Fibroblast of skin of abdomen (primary cell): Measurements from ENCODE around the gene XCL1.
A peak's percentile ranks its signal among the peaks of the same experiment; 100 is the strongest.
"Not testable (repeated sequence)": the region's sequence is repeated elsewhere in the genome, so short reads cannot be mapped to it uniquely, and the experiment has no call there.

Source experiments
- DNase-seq: peaks from one replicate; pipeline ENCODE4 v3.0.0-alpha.2; 2013

The XCL1 gene

DNA sequence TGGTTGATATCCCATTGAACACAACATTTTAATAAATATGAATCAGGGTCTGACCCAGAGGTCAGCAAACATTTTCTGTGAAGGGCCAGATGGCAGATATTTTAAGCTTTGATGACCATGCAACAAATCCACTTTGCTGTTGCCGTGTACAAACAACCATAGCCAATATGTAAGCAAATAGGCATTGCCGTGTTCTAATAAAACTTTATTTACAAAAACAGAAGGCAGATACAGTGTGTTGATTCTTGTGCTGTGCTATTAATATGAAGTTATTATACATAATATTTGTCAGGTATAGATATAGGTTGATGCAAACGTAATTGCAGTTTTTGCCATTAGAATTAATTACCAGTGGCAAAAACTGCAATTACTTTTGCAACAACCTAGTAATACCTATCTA lies 8.8 kb upstream of the XCL1 start:
- no peak for DNase-seq

DNA sequence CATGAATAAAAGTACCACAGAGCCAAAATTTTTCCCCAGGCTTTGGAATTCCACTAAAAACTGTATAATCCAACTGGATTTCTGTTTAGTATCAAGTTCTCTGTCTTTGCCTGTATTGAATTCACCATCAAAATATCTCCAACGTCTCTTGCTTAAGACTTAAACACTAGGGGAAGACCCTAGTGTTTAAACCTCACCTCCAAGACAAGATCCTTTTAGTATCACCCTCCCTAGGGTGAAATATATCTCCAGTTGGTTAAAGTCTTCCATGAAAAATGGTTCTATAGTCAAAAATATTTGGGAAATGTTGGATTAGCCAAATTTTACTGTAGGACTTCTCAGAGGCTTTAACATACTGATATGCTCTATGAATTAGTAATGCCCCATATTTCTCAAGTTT lies 8.1 kb upstream of the XCL1 start:
- no peak for DNase-seq

DNA sequence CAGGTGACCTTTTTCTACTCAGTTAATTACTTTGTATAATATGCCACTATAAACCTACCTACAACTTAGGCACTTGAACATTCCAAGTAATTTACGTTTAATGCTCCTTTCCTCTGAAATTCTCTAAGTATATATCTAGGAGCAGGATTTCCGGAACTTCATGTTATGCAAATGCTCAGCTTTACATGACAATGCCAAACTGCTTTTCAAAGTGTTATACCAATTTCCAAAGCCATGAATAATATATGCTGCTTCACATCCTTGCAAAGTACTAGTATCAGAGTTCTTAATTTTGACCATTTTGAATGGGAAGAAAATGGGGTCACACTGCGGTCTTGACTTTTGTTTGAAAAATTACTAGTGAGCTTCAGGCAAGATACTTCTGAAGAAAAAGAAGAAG lies 5.8 kb upstream of the XCL1 start:
- no peak for DNase-seq

DNA sequence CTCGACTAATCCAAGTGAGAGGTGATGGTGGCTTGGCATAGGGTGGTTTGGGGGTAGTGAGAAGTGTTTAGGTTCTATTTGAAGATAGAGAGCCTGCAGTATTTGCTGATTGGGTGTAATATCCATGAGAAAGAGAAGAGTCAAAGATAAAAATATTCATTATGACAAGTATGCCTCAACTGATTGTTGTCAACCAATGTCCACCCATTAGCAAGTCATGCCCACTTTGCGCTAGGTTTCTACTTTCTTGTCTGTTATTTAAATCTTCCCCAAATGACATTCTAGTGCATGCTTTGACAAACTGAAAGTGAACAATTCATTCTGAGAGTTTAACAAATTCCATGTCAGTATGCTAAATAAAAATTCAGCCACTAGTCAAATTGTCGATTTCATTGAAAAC lies 3.8 kb upstream of the XCL1 start:
- DNase-seq, result no peak

DNA sequence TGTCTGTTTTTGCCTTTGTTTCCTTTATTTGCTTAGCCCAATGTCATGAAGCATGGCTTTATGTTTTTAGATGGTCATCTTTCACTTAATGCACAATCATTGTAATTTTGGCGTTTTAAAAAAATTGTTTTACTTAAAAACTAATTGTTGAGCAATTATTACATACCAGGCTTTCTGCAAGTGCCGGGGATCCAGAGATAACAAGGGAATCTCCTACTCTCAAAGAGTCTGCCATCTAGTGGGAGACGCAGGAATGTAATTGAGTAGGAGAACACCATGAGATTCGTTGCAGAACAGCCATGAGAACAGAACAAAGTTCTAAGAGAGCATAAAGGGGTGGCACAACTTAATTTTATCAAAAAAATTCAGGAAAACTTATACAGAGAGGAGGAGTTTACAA lies 2.2 kb upstream of the XCL1 start:
- DNase-seq, result peak; percentile 57

DNA sequence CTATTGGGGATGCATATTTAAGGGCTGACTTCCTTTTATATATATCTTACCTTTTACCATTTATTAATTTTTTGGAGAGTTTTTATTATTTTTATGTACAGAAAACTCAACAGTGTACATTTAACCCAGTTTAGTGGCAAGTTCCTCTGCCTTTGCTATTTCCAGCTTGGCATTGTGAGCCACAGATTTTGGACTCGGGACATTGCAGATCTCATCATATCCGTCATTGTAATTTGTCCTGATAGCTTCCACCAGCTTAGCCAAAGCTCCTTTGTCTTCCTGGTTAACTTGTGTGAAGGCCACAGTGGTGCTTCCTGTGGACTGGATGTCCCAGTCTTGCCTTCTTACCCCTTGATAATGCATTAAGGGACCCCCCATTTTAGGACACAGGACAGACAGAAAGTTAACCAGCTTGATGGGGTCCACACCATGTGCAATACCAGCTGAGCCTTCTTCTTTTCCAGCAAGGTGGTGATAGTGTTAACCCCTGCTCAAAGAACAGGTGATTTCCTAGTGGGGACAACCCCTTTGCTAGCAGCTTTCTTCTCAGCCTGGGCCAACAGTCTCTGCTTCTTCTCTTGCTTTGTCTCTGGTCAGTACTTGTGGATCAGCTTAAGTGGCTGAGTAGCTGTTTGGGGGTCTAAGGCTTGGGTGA lies 2.3 kb downstream of the XCL1 start:
- not testable (repeated sequence) for DNase-seq

DNA sequence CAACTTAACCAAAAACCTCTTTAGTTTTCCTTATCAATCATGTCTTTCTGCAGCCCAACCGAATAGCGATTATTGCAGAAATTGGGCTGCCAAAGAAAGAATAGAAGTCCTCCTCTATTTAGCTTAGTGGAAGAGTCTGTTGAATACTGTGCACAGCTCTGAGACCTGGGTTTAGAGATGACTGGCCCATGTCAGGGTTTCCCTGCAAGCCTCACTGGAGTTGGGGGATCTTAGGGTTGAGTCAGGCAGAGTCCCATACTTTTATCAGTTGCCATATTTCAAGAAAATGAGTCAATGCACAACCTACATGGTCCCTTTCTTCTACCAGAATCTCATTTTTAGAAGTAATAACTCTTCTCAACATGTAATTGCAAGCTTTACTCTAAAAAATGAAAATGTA lies 3.9 kb downstream of the XCL1 start:
- DNase-seq, result not testable (repeated sequence)

DNA sequence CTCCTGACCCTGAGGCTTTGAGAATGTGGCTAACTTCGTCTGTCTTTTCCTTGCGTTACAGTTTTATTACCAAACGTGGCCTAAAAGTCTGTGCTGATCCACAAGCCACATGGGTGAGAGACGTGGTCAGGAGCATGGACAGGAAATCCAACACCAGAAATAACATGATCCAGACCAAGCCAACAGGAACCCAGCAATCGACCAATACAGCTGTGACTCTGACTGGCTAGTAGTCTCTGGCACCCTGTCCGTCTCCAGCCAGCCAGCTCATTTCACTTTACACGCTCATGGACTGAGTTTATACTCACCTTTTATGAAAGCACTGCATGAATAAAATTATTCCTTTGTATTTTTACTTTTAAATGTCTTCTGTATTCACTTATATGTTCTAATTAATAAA lies 4.6 kb downstream of the XCL1 start:
- DNase-seq, result not testable (repeated sequence)

DNA sequence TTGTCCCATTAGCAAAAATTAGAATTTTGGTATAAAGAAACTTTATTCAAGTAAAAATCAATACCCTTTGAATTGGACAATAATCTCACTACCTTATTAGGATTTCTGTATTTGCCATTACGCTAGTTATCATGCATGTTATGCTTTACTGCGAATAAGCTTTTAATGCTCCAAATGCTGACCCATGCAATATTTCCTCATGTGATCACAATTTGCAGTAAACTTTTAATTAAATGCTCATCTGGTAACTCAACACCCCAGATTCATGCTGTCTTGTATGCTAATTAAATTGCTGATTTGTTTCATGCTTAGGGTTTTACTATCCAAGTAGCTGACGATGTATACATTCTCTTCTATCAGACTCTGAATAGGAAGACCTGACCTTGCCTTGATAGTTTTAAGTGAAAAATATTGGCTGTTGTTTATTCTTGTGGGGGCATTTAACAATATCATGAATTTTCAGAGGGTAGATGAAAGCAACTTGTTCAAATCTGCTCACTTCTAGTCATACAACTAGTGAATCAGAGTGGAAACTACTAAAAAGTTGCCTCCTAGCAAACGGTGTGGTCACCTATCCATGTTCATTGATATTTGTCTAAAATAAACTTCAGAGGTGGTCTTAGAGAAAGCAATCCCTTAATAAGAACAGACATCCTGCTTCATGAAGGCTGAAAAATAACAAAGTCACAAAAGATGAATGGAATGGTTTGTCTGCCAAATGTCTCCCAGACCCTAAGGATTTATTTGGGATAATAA lies 5.6 kb downstream of the XCL1 start:
- no peak for DNase-seq

DNA sequence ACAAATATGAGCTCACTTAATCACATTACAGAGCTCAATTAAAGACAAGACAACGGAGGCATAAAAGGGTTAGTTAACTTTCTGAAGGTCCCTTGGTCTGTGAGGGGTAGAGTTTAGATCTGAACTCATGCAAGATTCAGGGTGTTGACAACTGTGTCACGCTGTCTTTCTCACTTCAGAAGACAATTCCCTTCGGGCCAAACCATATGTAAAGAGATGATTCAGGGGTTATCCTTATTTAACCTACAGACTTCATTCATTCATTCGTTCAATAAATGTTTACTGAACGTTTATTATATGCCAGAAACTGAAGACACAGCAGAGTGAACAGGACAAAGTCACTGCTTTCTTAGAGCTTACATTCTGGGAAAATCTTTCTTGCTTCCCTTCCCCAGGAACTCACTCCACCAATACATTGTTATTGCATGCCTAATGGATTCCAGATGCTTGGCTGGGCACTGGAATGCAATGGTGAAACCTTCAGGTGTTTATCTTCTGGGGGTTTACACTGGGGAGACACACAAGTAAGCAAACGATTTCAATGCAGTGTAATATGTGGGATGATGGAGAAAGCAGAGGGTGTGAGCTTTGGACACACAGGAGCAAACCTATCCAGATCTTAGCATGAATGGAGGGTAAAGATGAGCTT lies 6.4 kb downstream of the XCL1 start:
- peak; percentile 79 for DNase-seq

DNA sequence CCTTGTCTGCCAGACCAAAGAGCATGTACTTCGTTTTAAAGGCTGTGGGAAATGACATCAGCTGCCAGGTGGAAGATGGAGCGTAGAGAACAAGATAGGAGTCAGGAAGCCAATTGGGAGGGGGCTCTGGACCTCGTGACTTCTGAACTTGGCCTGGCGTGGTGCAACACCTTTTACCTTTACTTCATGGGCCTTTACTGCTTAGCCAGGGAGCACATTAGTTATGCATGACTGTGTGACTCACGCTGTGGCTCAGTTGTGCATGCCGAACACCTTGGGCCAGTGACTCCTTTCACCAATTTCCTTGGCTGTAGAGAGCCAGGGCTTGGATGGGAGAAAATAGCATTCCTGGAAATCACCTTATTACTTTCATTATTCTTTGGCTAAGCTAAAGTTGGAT lies 7.2 kb downstream of the XCL1 start:
- DNase-seq, result no peak

DNA sequence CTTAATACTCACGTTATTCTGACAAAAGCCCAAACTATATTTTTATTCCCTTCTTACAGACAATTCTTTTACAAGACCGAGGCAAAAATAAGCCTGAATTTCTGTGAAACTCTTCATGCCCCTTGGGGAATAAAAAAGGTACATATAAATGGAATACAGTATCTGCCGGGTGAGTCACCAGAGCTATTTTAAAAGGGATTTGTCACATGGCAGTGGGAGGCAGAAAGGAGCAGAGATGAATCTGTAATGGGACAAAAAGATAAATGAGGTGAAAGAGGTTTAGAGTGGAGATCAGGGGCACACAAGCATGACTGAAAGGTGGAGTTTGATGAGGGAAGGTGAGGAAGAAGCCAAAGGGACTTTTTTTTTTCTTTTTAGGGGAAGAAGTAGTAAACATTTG lies 8.8 kb downstream of the XCL1 start:
- DNase-seq, result peak; percentile 39

DNA sequence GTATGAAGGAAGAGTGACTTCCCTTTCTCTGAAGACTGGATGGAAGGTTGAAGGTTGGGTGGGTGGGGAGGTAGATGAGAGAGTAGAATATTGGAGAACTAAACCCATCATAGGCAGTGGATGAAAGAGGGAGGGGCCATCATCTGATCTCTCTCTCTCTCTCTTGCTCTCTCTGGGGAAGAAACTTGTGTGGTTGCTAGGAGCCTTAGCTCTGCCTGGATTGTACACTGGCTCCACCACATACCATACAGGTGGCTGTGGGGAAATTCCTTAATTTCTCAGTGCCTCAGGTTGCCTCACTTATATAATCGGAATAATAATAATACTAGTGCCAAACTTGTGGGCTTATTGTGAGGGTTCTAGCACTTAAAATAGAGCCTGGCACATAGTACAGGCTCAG lies 9.5 kb downstream of the XCL1 start:
- DNase-seq, result no peak

DNA sequence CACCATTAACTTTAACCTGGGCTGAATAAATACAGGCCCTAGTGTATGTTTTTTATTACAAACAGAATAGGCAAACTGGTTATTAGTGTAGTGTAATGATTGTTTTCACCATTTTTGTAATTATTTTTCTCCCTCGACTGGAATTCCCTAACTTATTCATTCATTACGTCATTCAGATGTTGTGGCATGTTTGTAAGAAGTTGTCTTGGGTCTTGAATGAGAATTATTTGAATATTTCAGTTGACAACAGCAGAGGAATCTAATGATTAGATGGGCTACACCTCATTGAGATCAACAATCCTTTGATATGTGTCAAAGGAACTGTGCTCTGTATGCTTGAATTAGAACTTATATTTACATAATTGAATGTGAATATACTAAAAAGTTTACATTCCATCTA lies 12.8 kb downstream of the XCL1 start:
- no peak for DNase-seq

DNA sequence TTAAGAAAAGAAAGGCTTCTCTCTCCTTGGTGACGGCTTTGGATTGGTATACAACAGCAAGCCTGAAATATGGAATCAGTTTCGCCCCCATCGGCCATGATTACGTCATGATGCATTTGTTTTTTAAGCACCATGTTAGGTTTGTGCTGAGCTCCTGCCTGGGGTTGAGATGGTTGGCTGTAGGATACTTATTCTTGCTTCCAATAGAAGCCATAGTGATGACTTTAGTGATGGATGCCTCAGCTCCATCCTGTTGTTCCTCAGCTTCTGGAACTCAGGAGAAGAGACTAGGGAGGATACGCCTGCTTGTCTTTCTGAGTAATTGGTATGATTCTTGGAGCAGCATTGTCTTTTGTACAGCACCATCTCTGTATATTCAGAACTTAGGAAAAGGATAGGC lies 14.7 kb downstream of the XCL1 start:
- no peak for DNase-seq

DNA sequence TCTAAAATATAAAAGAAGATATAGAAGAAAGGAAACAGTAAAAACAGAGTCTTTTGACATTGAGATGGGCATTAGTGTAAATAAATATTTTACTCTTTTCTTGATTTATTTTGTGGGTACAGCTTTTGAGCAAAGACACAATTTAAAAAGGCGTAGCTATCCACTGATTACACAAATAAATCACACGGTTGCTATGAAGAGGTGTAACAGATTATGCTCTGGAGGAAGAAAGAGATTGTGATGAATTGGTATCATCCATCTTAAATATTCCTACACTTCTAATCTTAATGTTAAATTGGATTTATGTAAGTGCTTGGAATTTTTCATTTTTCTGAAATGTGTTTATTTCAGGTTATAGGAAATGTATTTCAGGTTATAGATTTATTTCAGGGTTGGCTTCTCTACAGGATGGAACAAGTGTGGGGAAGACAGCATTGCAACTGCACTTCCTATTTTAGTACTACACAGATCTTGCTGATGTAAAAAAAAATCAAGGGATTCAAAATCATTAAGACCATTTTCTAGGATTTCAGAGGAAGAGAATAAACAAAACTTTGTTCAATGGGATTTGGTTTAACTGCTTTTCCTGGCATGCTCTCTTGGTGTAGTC lies 15.3 kb downstream of the XCL1 start:
- no peak for DNase-seq

DNA sequence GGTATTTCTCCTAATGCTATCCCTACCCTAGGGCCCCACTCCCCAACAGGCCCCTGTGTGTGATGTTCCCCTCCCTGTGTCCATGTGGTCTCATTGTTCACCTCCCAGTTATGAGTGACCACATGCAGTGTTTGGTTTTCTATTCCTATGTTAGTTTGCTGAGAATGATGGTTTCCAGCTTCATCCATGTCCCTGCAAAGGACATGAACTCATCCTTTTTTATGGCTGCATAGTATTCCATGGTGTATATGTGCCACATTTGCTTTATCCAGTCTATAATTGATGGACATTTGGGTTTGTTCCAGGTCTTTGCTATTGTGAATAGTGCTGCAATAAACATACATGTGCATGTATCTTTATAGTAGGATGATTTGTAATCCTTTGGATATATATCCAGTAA lies 19.0 kb downstream of the XCL1 start:
- not testable (repeated sequence) for DNase-seq

DNA sequence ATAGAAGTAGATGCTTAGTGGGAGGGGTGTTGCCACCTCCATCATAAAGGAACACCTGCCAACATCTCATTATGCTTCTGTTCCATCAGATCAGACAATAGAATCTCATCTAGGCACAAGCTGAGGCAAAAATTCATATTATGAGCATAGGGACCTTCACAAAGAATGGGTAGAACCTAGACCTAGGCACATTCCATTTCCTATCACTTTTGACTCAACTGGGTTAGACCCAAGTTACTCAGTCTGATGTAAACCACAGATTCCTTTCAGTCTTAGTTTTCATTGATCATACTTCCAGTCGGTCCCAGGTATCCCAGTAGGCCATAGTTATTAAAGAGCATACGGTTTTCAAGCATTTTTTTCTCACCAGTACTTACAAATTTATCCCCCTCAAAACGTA lies 21.7 kb downstream of the XCL1 start:
- DNase-seq, result no peak

DNA sequence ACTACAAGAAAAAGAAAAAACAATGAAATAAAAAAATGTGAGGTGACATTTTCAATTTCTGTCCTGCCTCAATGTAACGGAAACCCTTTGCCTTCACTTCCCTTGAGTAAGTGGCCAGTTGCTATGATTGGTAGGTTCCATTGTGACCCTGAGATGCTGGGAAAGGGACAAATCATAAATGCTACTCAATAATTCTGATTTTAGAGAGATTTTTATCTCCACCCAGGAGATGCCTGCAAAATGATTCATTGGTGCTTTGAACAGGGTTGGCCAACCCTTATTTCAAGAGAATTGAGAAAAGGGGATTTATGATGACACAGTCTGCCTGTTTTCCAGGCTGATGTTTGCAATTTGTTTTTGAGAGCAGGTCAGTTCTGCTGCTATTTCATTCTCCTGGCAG lies 22.5 kb downstream of the XCL1 start:
- no peak for DNase-seq

DNA sequence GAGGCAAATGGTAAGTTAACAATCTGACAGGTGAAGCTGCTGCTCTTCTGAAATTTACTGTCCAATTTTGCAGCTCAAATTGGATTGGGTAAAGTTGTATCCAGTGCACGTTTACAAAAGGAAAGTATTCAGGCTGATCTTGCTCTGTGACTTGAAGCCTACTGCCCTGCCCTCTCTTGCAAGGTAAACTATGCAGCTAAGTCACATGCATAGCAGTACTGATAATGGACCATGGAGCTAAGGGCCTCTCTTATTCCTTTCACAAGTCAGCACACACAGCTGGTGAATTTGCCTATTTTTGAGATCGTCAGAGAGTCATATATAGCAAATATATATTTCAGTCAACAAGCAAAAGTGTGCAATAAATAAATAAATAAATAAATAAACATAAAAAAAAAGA lies 23.2 kb downstream of the XCL1 start:
- no peak for DNase-seq

DNA sequence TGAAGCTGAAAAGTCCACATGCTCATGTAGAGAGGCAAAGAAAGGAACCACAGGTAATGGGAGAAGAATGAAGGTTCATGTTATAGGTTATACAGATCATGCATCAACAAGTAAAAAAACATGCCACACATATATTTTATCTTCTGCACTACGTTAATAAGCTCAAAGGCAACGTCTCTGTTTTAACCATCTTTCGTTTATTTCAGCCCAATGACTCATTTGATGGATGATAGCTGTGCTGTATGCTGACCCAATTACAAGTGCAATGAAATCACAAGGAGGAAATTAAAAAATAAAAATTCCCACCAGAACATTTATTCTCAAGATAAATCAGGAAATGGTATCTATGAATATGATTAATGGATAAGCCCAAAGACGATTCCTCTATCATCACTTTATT lies 24.6 kb downstream of the XCL1 start:
- DNase-seq, result no peak

DNA sequence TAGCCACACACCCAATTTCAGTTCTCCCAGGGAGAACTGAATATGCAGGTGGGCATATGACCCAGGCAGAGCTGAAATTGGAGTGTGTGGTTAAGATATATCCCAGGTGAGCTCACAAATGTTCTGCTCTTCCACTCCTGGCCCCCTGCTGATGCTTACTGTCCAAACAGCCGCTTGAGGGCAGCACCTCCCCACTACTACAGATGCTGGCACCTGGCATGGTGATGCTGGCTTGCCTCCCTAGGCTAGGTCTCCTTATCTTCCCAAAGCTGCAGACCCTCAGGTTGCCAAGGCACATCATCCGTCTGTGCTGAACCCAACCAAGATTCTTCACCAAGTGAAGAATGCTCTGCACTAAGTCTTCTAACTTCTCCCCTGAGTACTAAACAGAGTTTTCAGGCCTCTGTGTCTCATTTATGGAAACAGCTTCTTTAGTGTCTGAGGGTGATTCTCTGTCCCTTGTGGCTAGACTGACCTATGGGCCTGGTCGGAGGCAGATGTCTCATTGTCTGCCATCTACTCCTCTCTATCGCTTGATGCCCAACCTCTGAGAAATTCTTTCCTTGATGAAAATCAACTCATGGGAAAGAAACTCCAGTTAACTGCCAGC lies 27.2 kb downstream of the XCL1 start:
- DNase-seq, result peak; percentile 67

DNA sequence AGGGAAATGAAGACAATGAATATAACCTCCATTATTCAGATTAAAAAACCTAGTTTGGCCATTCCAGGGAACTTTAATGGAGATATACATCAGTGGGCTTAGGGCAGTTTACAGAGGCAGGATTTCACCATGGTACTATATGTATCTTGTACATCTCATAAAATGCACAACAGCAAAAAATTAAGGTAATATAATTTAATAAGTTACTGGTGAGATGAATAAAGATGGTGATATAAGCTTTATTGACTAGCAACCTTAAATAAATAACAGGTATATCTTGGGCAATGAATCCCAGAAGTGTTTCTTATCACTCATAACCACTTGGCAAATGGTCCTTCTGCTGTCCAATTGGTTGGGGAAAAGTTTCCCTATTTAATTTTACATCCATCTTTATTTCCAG lies 29.0 kb downstream of the XCL1 start:
- DNase-seq, result no peak
